HG03280 (cell line): ENCODE data around the gene ADARB2.
"Not testable (repeated sequence)": the region's sequence is repeated elsewhere in the genome, so short reads cannot be mapped to it uniquely, and the experiment has no call there.

ENCODE experiments used
- ATAC-seq: cut with Tn5 transposase; IDR thresholded peaks from one replicate; pipeline ENCODE4 v1.9.1; 2021; ENCODE audit warnings: mild to moderate bottlenecking, moderate library complexity; ENCODE audit not compliant: unreplicated experiment

ADARB2 gene

DNA sequence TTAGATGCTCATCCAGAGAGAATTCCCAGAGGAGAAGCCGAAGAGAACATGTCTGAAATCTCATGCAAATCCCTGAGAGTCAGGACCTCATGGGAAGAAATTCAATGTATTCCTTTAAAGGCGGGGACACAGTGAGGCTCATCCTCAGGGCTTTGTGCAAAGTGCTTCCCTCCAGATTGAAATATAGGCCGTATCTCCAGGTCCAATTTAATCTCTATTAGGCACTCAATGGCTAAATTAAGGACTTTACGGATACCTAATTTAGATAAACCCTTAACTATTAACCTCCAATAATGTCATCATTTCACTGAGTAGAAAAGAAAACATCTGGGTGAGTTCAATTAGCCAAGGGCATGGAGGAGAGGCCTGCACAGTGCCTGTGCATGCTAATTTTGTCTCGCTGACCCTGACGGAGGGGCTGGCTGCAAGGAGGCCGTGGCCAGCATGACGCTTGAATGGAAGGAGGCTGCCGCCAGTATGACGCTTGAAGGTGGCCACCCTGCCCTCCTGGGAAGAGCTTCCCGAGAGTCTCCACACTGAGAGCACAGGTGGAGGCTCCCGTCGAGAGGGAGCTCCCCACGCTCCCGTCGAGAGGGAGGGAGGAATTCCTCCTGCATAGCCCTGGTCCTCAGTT, 287.6 kb downstream of the ADARB2 start:
- ATAC-seq: no peak

DNA sequence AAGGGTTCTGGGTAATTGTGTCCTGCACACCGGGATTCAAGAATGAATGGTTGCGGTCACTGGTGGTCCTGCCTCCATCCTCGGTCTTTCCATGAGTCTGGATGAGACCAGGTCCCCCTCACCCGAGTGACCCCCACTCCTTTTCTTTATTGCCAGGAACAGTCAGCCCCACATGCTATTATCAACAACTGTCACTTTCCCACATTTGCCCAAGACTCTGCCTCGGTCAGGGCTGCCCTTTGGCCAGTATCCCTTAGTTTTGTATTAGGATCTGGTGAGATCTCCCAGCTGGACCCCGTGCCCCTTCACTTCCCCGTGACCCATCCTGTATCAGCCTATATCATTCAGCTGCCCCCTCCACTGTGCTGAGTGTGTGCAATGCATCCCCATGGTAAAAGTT, 288.3 kb downstream of the ADARB2 start:
- no peak for ATAC-seq

GRCh38 chr10:1448252-1448930, 288.9 kb downstream of the ADARB2 start:
- ATAC-seq: no peak

DNA sequence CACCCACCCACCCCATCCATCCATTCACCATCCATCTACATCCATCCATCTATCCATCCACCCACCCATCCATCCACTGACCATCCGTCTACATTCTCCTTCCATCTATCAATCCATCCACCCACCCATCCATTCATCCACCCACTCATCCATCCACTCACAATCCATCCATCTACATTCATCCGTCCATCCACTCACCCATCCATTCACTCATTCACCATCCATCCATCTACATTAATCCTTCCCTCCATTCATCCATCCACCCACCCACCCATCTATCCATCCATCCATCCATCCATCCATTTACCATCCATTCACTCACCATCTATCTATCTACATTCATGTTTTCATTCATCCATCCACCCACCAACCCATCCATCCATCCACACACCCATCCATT, 292.5 kb downstream of the ADARB2 start:
- ATAC-seq: no peak

DNA sequence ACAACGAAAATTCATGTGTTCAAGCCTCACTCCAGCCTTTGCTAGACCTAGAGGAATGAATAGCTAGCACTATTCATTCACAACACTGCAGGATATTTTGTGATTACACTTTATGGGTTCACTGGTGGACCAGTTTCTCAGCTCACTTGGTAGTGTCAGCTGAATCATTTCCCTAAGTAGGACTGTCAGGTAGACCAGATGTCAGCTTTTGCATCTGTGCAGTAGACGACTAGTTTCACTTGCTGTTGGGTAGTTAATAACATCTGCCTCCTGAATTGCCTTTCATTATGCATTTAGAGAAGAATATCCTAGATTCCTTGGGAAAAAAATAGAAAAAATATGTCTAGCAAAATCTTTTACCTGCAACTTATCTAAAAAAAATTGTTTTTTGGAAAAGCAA, 296.4 kb downstream of the ADARB2 start:
- no peak for ATAC-seq

GRCh38 chr10:1434912-1435692, 302.2 kb downstream of the ADARB2 start:
- no peak for ATAC-seq

DNA sequence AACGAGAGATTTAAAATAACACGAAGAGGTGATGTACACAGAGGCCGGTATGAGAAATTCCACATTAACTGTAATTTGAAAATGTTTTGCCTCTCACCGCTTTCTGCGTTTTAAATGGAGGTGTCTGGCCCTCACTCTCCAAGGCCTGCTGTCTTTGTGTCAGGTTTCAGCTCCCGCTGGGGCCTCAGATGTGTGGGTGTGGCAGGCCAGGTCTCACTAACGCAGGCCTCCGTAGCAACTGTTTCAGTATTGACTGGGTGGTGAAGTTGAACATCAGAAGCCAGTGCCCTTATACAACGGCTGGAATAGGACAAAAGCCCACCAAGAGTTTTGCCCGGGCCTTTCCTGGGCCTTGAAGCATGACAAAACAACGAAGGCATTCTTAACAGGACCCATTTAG, 303.1 kb downstream of the ADARB2 start:
- ATAC-seq: no peak

GRCh38 chr10:1432161-1432560, 305.2 kb downstream of the ADARB2 start:
- no peak for ATAC-seq

DNA sequence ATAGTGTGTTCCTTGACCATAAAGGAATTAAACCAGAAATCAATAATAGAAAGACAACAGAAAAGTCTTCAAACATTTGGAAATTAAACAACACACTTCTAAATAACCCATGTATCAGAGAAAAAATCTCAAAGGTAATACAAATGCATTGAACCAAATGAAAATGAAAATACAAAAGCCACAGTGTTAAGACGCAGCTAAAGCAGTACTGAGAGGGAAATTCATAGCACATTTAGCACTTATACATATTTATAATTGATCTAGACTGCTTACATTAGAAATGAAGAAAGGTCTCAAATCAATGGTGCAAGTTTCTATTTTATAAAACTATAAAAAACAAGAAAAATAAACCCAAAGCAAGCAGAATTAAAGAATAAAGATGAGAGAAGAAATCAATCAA, 306.1 kb downstream of the ADARB2 start:
- no peak for ATAC-seq

DNA sequence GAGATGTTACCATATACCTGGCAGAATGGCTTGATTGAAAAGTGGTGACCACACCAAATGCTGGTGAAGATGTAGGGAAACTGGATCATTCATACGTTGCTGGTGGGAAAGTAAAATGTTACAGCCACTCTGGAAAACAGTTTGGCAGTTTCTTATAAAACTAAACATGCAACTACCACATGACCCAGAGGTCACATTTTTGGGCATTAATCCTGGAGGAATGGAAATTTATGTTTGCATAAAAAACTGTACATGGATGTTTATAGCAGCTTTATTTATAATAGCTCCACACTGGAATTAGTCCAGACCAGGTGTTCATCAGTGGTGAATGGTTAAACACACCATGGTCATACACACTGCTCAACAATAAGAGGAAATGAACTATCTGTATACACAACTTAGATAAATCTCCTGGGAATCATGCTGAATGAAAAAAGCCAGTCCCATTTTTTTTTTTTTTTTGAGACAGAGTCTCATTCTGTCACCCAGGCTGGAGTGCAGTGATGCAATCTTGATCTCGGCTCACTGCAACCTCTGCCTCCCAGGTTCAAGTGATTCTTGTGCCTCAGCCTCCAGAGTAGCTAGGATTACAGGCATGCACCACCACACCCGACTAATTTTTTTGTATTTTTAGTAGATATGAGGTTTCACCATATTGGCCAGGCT, 309.7 kb downstream of the ADARB2 start:
- ATAC-seq: not testable (repeated sequence)

DNA sequence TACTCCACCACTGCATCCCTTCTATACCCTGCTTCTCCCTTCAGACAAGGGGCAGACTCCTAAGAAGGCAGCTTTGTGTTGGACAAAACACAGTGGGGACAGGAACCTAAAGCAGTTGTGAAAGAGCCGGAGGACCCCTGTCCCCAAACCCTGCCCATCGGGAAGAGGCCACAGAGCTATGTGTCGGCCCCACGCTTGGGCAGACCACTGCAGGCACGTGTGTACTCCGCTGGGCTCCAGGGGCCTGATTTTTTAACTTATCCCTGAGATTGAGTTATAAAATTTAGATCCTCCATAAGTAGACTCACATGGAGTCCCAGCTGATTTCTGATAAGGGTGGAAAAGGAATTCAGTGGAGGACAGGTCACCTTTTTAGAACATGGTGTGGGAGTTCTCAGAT, 310.5 kb downstream of the ADARB2 start:
- ATAC-seq: no peak

GRCh38 chr10:1425879-1426278, 311.4 kb downstream of the ADARB2 start:
- peak; percentile 49 for ATAC-seq

- no peak for ATAC-seq
Observed at GRCh38 chr10:1424648-1425047, 312.7 kb downstream of the ADARB2 start.

DNA sequence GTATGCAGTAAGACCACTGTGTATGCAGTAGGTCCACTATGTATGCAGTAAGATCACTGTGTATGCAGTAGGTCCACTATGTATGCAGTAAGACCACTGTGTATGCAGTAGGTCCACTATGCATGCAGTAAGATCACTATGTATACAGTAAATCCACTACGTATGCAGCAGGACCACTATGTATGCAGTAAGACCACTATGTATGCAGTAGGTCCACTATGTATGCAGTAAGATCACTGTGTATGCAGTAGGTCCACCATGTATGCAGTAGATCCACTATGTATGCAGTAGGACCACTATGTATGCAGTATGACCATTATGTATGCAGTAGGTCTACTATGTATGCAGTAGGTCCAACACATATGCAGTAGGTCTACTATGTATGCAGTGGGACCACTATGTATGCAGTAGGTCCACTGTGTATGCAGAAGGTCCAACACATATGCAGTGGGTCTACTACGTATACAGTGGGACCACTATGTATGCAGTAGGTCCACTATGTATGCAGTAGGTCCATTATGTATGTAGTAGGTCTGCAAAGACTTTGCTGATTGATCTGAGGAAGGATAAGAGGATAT, 313.6 kb downstream of the ADARB2 start:
- no peak for ATAC-seq

GRCh38 chr10:1422275-1422674, 315.1 kb downstream of the ADARB2 start:
- ATAC-seq: no peak

DNA sequence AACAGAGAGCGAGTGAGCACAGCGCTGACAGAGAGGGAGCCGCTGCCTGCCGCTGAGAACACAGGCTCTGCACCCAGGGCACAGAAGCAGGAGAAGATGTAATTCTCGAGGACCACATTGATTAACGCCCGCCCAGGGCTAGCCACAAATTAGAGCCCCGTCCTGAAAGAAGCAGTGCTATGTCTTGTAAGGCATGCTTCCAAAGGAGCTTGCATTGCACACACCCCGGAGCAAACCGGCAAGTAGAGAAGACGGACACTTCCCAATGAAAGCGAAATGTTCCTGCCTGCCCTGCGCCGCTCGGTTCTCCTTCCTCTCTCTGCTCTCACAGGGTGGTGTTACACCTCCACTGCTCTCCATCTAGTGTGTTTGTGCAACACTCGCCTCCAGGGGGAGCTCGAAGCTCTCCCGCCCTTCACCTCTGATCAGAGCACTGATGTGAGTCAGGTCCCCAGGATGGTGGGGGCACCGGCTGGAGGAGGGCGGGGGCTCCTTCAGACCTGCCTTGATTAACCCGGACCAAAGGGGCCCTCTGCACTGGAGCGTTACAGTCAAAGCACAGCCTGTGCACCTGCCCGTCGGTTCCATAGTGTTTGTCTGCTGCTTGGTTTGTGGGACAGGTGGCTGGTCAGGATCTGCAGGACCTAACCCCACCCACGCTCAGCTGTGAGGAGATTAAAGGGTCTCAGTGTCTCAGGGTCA, 316.5 kb downstream of the ADARB2 start:
- ATAC-seq: peak; percentile 90

GRCh38 chr10:1419796-1420610, 317.3 kb downstream of the ADARB2 start:
- ATAC-seq: no peak

DNA sequence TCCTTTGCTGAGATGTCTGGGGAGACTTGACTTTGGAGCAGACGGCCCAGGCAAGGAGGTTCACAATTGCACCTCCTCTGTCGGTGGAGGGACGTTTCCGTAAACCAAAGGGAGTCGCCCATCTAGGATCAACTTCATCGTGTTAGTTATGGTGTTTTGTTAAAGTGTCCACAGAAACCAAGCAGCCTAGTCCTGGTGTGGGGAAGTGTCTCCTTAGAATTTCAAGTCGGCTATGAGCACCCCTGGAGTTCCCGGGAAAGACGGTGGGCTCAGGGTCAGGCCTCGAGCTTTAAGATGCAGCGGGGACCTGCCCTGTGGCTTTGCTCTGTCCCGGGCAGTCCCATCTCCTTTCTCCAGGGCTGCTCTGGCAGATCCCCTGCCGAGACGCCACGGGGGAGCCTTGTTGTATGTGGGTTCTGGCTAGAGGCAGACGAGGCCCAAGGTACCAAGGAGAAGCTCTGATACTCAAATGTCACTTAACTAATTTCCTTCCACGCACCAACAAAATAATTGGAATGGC, 319.2 kb downstream of the ADARB2 start:
- ATAC-seq: no peak

DNA sequence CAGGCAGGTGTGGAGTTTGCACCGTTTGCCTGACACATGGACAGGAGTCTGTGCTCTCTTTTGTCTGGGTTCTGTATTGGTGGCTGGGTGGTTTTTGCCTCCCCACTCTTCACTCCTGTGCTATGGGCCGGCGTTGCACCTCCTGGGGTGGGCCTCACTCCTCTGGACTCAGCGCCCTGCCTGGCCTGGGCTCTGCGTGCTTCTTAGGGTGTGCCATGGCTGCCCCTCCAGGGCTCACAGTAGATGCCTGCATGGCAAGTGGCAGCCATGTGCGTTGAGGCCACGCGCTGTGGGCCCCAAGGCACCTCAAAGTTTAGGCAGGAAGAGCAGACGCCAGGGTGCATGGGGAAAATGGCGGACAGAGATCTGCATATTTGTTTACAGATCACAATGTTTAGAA, 319.8 kb downstream of the ADARB2 start:
- no peak for ATAC-seq
